HL-60 (cell line): Measurements from ENCODE around the gene DSC1.
"Not testable (repeated sequence)": the region's sequence is repeated elsewhere in the genome, so short reads cannot be mapped to it uniquely, and the experiment has no call there.

Experiments used
- DNase-seq, 2 experiments: peaks; one replicate each; pipeline ENCODE4 v3.0.0-alpha.2; 2010 to 2020; ENCODE audit warnings: low read depth in 1 of 2, low spot score in 1 of 2
- H3K27ac ChIP-seq: fragments of 250-450 bp; sonication (Bioruptor Pico); replicated peaks from 2 replicates; pipeline ENCODE4 v1.5.1; 2020; ENCODE audit warnings: mild to moderate bottlenecking, moderate library complexity
- H3K27me3 ChIP-seq: fragments of 250-450 bp; sonication (Bioruptor Pico); 2 replicates; pipeline ENCODE4 v1.5.1; 2021; ENCODE audit warnings: mild to moderate bottlenecking, moderate library complexity; ENCODE audit not compliant: insufficient read depth, poor library complexity, severe bottlenecking
- H3K4me3 ChIP-seq: replicated peaks from 2 replicates; pipeline ENCODE4 v1.5.1; 2011; ENCODE audit warnings: mild to moderate bottlenecking, control low read depth, low read length; ENCODE audit not compliant: insufficient read depth
- CTCF ChIP-seq: IDR thresholded peaks from one replicate; pipeline ENCODE4 v1.5.1; 2011; ENCODE audit warnings: low read length, control low read depth, inconsistent platforms; ENCODE audit not compliant: insufficient read depth
- GABPA ChIP-seq: IDR thresholded peaks from 2 replicates; pipeline ENCODE4 v1.6.1; 2012; ENCODE audit warnings: low read depth
- POLR2AphosphoS5 ChIP-seq: IDR thresholded peaks from 2 replicates; pipeline ENCODE4 v1.6.1; 2012; ENCODE audit warnings: low read depth
- REST ChIP-seq: IDR thresholded peaks from 2 replicates; pipeline ENCODE4 v1.6.1; 2012; ENCODE audit warnings: low read depth; ENCODE audit not compliant: insufficient replicate concordance
- SPI1 ChIP-seq: IDR thresholded peaks from 2 replicates; pipeline ENCODE4 v1.6.1; 2012; ENCODE audit warnings: low read depth, mild to moderate bottlenecking, borderline replicate concordance

The DSC1 gene

GRCh38 chr18:31129398-31130115 is 33.1 kb downstream of the DSC1 start:
- no peak for TF ChIP-seq GABPA
- TF ChIP-seq CTCF, result no peak
- no peak for TF ChIP-seq REST
- no peak for TF ChIP-seq SPI1
- no peak for TF ChIP-seq POLR2AphosphoS5
- no peak overlapping the region for H3K27ac ChIP-seq
- H3K4me3 ChIP-seq, result no peak overlapping the region
- no peaks in the 10 kb centered on the region for H3K27me3 ChIP-seq
- DNase-seq, result no peak

GRCh38 chr18:31125878-31126277 is 36.8 kb downstream of the DSC1 start:
- no peak overlapping the region for H3K4me3 ChIP-seq
- H3K27ac ChIP-seq, result no peak overlapping the region
- DNase-seq, result no peak
- TF ChIP-seq CTCF (no peak), GABPA (no peak), POLR2AphosphoS5 (no peak), SPI1 (no peak), REST (no peak)
- H3K27me3 ChIP-seq, result no peaks in the 10 kb centered on the region

- DNase-seq, H3K27me3 ChIP-seq, H3K4me3 ChIP-seq, H3K27ac ChIP-seq: not testable (repeated sequence)
Observed at GRCh38 chr18:31123125-31123524, 39.5 kb downstream of the DSC1 start.

- no peak for DNase-seq
- H3K27ac ChIP-seq, result no peak overlapping the region
- no peaks in the 10 kb centered on the region for H3K27me3 ChIP-seq
- TF ChIP-seq GABPA, result no peak
- TF ChIP-seq SPI1, result no peak
- TF ChIP-seq CTCF, result no peak
- TF ChIP-seq POLR2AphosphoS5, result no peak
- TF ChIP-seq REST, result no peak
- H3K4me3 ChIP-seq, result no peak overlapping the region
Observed at GRCh38 chr18:31120594-31120993, 42.1 kb downstream of the DSC1 start.
